HepG2 (cell line): Measurements from ENCODE around the gene ABCB6. TPM values are rescaled to one million over a fixed set of nuclear protein-coding genes. Genes with fewer than 3 reads are reported as not detected.

Source experiments
- FOSL2 ChIP-seq: sonication (generic); formaldehyde crosslinking; IDR thresholded peaks from 2 replicates; pipeline ENCODE4 v1.4.0; 2020; ENCODE audit warnings: missing genetic modification reagents
- FOXA1 ChIP-seq, 2 experiments: fragments of 450-650 bp in 1 of 2; sonication (generic) in 1 of 2; formaldehyde crosslinking in 1 of 2; IDR thresholded peaks; 2 replicates each; pipeline versions ENCODE4 v1.4.0 to v1.6.1; 2016 to 2020; ENCODE audit warnings: missing genetic modification reagents in 1 of 2
- HOXA5 ChIP-seq: sonication (generic); formaldehyde crosslinking; IDR thresholded peaks from 2 replicates; pipeline ENCODE4 v1.4.0; 2020; ENCODE audit warnings: missing genetic modification reagents
- KAT8 ChIP-seq: IDR thresholded peaks from 2 replicates; pipeline ENCODE4 v1.6.1; 2016; ENCODE audit warnings: missing genetic modification reagents, missing compliant biosample characterization
- MED13 ChIP-seq: sonication (generic); formaldehyde crosslinking; IDR thresholded peaks from 2 replicates; pipeline ENCODE4 v1.5.0; 2020; ENCODE audit warnings: missing genetic modification reagents
- MZF1 ChIP-seq: sonication (generic); formaldehyde crosslinking; IDR thresholded peaks from 2 replicates; pipeline ENCODE4 v1.8.1; 2023; ENCODE audit warnings: mild to moderate bottlenecking, missing genetic modification reagents, borderline replicate concordance
- SP5 ChIP-seq: IDR thresholded peaks from 2 replicates; pipeline ENCODE4 v1.6.1; 2016; ENCODE audit warnings: low read depth, borderline replicate concordance
- SRF ChIP-seq: IDR thresholded peaks from 2 replicates; pipeline ENCODE4 v1.6.1; 2011; ENCODE audit warnings: mild to moderate bottlenecking, low read depth, low read length, moderate library complexity
- TCF7L2 ChIP-seq: IDR thresholded peaks from 2 replicates; pipeline ENCODE4 v1.6.1; 2011; ENCODE audit warnings: mild to moderate bottlenecking, low read depth, low read length, moderate library complexity
- ZNF180 ChIP-seq: sonication (generic); formaldehyde crosslinking; IDR thresholded peaks from 2 replicates; pipeline ENCODE4 v1.4.0; 2020; ENCODE audit warnings: low read depth, missing genetic modification reagents, borderline replicate concordance
- ZNF326 ChIP-seq: sonication (generic); formaldehyde crosslinking; IDR thresholded peaks from 2 replicates; pipeline ENCODE4 v1.4.0; 2020; ENCODE audit warnings: missing genetic modification reagents, borderline replicate concordance
- ZNF556 ChIP-seq: sonication (generic); formaldehyde crosslinking; IDR thresholded peaks from 2 replicates; pipeline ENCODE4 v1.4.0; 2020; ENCODE audit warnings: mild to moderate bottlenecking, missing genetic modification reagents, borderline replicate concordance
- polyA plus RNA-seq, 8 experiments: library from polyadenylated mRNA; depleted of rRNA in 3 of 8; stranded (reverse) in 7 of 8; unstranded in 1 of 8; fragments of >200 nt; fragmentation: Illumina TruSeq in 4 of 8; extraction: Trizol in 4 of 8; gene quantifications; 2 replicates each; pipeline versions ENCODE4 v1.2.1 to v1.2.3, GENCODE V29; 2011 to 2016; ENCODE audit warnings: low read depth in 4 of 8, missing spikeins in 1 of 8, mixed read lengths in 1 of 8; ENCODE audit not compliant: insufficient read depth in 1 of 8
- total RNA-seq, 5 experiments: library from RNA; depleted of rRNA; stranded (reverse); fragments of >200 nt; fragmentation: Illumina TruSeq; extraction: Trizol; gene quantifications; 2 replicates each; pipeline ENCODE4 v1.2.3, GENCODE V29; 2016; ENCODE audit warnings: low read depth in 1 of 5
- TF ChIP-seq, protein P1 (sequence below): sonication (generic); formaldehyde crosslinking; IDR thresholded peaks from 2 replicates; pipeline ENCODE4 v1.4.0; 2020; ENCODE audit warnings: missing genetic modification reagents
- TF ChIP-seq, protein P2 (sequence below): IDR thresholded peaks from 2 replicates; pipeline ENCODE4 v1.4.0; 2020; ENCODE audit warnings: mild to moderate bottlenecking, missing genetic modification reagents
- TF ChIP-seq, protein P3 (sequence below): sonication (generic); formaldehyde crosslinking; IDR thresholded peaks from 2 replicates; pipeline ENCODE4 v1.4.0; 2020; ENCODE audit warnings: missing genetic modification reagents
- TF ChIP-seq, protein P4 (sequence below): IDR thresholded peaks from 2 replicates; pipeline ENCODE4 v1.6.1; 2016; ENCODE audit warnings: mild to moderate bottlenecking
- TF ChIP-seq, protein P5 (sequence below), 2 experiments: sonication (generic) in 1 of 2; formaldehyde crosslinking in 1 of 2; IDR thresholded peaks; 2 replicates each; pipeline versions ENCODE4 v1.4.0 to v1.6.1; 2018 to 2020; ENCODE audit warnings: missing genetic modification reagents in 2 of 2, borderline replicate concordance in 1 of 2, low read depth in 1 of 2, mild to moderate bottlenecking in 1 of 2, missing biosample characterization in 1 of 2

Gene ABCB6
- total and polyA plus RNA-seq, 2 of the 13 experiments (the other 11 are each of a cell fraction or from before 2014, with no cell fraction given): 91.1 to 137 TPM

DNA sequence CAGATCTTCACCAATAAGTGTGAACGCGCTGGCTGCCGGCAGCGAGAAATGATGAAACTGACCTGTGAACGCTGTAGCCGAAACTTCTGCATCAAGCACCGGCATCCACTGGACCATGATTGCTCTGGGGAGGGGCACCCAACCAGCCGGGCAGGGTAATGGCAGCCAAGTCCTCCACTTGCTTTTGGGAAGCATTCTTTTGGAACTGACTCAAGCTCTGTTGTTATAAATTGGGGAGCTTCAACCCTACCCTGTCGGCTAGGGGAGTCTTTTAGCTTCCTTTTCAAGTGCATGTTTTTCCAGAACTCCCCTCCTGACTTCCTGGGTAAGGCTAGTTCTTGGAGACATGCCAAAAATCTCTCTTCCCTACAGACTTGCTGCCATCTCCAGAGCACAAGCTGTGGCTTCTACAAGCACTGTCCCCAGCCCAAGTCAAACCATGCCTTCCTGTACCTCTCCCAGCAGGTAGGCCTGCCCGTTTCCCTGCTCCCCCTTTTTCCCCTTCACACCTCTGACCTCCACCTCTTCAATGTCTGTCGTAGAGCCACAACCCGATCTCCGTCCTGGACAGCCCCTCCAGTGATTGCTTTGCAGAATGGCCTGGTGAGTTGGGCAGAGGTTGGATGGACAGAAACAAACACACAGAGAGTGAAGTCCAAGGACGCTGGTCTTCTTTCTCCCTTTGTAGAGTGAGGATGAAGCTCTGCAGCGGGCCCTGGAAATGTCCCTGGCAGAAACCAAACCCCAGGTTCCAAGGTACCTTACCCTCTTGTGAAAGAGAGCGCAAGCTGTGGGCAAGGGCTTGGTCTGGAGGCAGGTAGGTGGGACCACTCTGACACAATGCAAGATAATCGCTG is 10.6 kb downstream of the ABCB6 start (continued):
- TF ChIP-seq, protein P1, sequence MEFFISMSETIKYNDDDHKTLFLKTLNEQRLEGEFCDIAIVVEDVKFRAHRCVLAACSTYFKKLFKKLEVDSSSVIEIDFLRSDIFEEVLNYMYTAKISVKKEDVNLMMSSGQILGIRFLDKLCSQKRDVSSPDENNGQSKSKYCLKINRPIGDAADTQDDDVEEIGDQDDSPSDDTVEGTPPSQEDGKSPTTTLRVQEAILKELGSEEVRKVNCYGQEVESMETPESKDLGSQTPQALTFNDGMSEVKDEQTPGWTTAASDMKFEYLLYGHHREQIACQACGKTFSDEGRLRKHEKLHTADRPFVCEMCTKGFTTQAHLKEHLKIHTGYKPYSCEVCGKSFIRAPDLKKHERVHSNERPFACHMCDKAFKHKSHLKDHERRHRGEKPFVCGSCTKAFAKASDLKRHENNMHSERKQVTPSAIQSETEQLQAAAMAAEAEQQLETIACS (CRISPR knock-in tag): no peak; the same call in 1 of the 2 replicates
- no peak for TF ChIP-seq FOXA1 (IDR thresholded peaks at IDR 0.05)
- peak; percentile 52; the same call in 1 of the 2 replicates for TF ChIP-seq FOXA1 (CRISPR knock-in tag; IDR thresholded peaks at IDR 0.05)
- TF ChIP-seq ZNF326 (CRISPR knock-in tag): no peak
- TF ChIP-seq, protein P2, sequence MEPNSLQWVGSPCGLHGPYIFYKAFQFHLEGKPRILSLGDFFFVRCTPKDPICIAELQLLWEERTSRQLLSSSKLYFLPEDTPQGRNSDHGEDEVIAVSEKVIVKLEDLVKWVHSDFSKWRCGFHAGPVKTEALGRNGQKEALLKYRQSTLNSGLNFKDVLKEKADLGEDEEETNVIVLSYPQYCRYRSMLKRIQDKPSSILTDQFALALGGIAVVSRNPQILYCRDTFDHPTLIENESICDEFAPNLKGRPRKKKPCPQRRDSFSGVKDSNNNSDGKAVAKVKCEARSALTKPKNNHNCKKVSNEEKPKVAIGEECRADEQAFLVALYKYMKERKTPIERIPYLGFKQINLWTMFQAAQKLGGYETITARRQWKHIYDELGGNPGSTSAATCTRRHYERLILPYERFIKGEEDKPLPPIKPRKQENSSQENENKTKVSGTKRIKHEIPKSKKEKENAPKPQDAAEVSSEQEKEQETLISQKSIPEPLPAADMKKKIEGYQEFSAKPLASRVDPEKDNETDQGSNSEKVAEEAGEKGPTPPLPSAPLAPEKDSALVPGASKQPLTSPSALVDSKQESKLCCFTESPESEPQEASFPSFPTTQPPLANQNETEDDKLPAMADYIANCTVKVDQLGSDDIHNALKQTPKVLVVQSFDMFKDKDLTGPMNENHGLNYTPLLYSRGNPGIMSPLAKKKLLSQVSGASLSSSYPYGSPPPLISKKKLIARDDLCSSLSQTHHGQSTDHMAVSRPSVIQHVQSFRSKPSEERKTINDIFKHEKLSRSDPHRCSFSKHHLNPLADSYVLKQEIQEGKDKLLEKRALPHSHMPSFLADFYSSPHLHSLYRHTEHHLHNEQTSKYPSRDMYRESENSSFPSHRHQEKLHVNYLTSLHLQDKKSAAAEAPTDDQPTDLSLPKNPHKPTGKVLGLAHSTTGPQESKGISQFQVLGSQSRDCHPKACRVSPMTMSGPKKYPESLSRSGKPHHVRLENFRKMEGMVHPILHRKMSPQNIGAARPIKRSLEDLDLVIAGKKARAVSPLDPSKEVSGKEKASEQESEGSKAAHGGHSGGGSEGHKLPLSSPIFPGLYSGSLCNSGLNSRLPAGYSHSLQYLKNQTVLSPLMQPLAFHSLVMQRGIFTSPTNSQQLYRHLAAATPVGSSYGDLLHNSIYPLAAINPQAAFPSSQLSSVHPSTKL (CRISPR knock-in tag): peak; percentile 88
- TF ChIP-seq MZF1 (CRISPR knock-in tag): 0 out of 2 replicates have a peak, but pooled peaks have one; percentile 34
- TF ChIP-seq KAT8: peak; percentile 78
- peak; percentile 43; the same call in 1 of the 2 replicates for TF ChIP-seq ZNF180 (CRISPR knock-in tag)
- peak; percentile 79; the same call in 1 of the 2 replicates for TF ChIP-seq HOXA5 (CRISPR knock-in tag)
- TF ChIP-seq, protein P3, sequence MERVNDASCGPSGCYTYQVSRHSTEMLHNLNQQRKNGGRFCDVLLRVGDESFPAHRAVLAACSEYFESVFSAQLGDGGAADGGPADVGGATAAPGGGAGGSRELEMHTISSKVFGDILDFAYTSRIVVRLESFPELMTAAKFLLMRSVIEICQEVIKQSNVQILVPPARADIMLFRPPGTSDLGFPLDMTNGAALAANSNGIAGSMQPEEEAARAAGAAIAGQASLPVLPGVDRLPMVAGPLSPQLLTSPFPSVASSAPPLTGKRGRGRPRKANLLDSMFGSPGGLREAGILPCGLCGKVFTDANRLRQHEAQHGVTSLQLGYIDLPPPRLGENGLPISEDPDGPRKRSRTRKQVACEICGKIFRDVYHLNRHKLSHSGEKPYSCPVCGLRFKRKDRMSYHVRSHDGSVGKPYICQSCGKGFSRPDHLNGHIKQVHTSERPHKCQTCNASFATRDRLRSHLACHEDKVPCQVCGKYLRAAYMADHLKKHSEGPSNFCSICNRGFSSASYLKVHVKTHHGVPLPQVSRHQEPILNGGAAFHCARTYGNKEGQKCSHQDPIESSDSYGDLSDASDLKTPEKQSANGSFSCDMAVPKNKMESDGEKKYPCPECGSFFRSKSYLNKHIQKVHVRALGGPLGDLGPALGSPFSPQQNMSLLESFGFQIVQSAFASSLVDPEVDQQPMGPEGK (CRISPR knock-in tag): peak; percentile 75
- TF ChIP-seq, protein P4, sequence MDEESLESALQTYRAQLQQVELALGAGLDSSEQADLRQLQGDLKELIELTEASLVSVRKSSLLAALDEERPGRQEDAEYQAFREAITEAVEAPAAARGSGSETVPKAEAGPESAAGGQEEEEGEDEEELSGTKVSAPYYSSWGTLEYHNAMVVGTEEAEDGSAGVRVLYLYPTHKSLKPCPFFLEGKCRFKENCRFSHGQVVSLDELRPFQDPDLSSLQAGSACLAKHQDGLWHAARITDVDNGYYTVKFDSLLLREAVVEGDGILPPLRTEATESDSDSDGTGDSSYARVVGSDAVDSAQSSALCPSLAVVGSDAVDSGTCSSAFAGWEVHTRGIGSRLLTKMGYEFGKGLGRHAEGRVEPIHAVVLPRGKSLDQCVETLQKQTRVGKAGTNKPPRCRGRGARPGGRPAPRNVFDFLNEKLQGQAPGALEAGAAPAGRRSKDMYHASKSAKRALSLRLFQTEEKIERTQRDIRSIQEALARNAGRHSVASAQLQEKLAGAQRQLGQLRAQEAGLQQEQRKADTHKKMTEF (CRISPR knock-in tag): peak; percentile 56
- TF ChIP-seq SRF: no peak
- TF ChIP-seq FOSL2: peak; percentile 46; the same call in 1 of the 2 replicates
- 0 out of 2 replicates have a peak, but pooled peaks have one; percentile 29 for TF ChIP-seq MED13 (CRISPR knock-in tag)
- TF ChIP-seq TCF7L2: no peak
- peak; percentile 86 for TF ChIP-seq ZNF556 (CRISPR knock-in tag)
- TF ChIP-seq SP5 (CRISPR knock-in tag): peak; percentile 54; the same call in 1 of the 2 replicates
- TF ChIP-seq, protein P5, sequence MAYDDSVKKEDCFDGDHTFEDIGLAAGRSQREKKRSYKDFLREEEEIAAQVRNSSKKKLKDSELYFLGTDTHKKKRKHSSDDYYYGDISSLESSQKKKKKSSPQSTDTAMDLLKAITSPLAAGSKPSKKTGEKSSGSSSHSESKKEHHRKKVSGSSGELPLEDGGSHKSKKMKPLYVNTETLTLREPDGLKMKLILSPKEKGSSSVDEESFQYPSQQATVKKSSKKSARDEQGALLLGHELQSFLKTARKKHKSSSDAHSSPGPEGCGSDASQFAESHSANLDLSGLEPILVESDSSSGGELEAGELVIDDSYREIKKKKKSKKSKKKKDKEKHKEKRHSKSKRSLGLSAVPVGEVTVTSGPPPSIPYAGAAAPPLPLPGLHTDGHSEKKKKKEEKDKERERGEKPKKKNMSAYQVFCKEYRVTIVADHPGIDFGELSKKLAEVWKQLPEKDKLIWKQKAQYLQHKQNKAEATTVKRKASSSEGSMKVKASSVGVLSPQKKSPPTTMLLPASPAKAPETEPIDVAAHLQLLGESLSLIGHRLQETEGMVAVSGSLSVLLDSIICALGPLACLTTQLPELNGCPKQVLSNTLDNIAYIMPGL (CRISPR knock-in tag; IDR thresholded peaks at IDR 0.05; ENCODE audit: borderline replicate concordance in 1 of 2, low read depth in 1 of 2): peak; percentile 22 to 61; a peak in 2 of 4 replicates
